Type B pancreatic cell (in vitro differentiated cells): Measurements from ENCODE around the gene MRGPRX2. TPM values are rescaled to one million over a fixed set of nuclear protein-coding genes. Genes with fewer than 3 reads are reported as not detected.

Experiments used
- DNase-seq: peaks from one replicate; pipeline ENCODE4 v3.0.0; 2021; ENCODE audit warnings: mixed read lengths; ENCODE audit not compliant: unreplicated experiment; ENCODE audit errors: extremely low spot score
- H3K27ac Mint-ChIP-seq: 2 replicates; pipeline ENCODE4 v1.8.0; 2021; ENCODE audit warnings: mild to moderate bottlenecking, mixed read lengths
- H3K27me3 Mint-ChIP-seq: 2 replicates; pipeline ENCODE4 v1.8.0; 2021; ENCODE audit warnings: mixed read lengths
- H3K36me3 Mint-ChIP-seq: 2 replicates; pipeline ENCODE4 v1.8.0; 2021; ENCODE audit warnings: mixed read lengths
- H3K4me1 Mint-ChIP-seq: one replicate; pipeline ENCODE4 v1.8.0; 2021; ENCODE audit warnings: mixed read lengths; ENCODE audit not compliant: unreplicated experiment
- H3K4me3 Mint-ChIP-seq: 2 replicates; pipeline ENCODE4 v1.8.0; 2021; ENCODE audit warnings: mild to moderate bottlenecking, mixed read lengths
- H3K9me3 Mint-ChIP-seq: 2 replicates; pipeline ENCODE4 v1.8.0; 2021; ENCODE audit warnings: mixed read lengths
- CTCF ChIP-seq: fragments of 200-600 bp; sonication (generic); conservative IDR thresholded peaks from 2 replicates; pipeline ENCODE4 v1.5.0; 2021; ENCODE audit warnings: antibody characterized with exemption, mild to moderate bottlenecking
- total RNA-seq: library from RNA; stranded (reverse); gene quantifications from 2 replicates; pipeline ENCODE4 v1.2.1, GENCODE V29; 2021; ENCODE audit warnings: low replicate concordance

MRGPRX2 gene
- total RNA-seq, 1 donor from 2014 or later, result not detected

GRCh38 chr11:19101796-19102520 lies 41.4 kb upstream of the MRGPRX2 start:
- no peak for TF ChIP-seq CTCF
- Mint-ChIP-seq H3K36me3 (no peaks in the 10 kb centered on the region), H3K4me3 (no peak overlapping the region), H3K27me3 (peaks cover 9% of the 10 kb centered on the region), H3K4me1 (no peaks in the 10 kb centered on the region), H3K27ac (no peak overlapping the region), H3K9me3 (no peaks in the 10 kb centered on the region)
- DNase-seq, result no peak

GRCh38 chr11:19100885-19101284 lies 40.4 kb upstream of the MRGPRX2 start:
- Mint-ChIP-seq H3K9me3 (no peaks in the 10 kb centered on the region), H3K36me3 (no peaks in the 10 kb centered on the region), H3K27me3 (peaks cover 9% of the 10 kb centered on the region), H3K27ac (no peak overlapping the region), H3K4me1 (no peaks in the 10 kb centered on the region), H3K4me3 (no peak overlapping the region)
- no peak for DNase-seq
- no peak for TF ChIP-seq CTCF

GRCh38 chr11:19099093-19099492 lies 38.6 kb upstream of the MRGPRX2 start:
- Mint-ChIP-seq H3K27me3 (peaks cover 10% of the 10 kb centered on the region), H3K4me1 (no peaks in the 10 kb centered on the region), H3K27ac (no peak overlapping the region), H3K9me3 (no peaks in the 10 kb centered on the region), H3K36me3 (no peaks in the 10 kb centered on the region), H3K4me3 (no peak overlapping the region)
- DNase-seq, result no peak
- no peak for TF ChIP-seq CTCF

GRCh38 chr11:19094859-19095258 lies 34.3 kb upstream of the MRGPRX2 start:
- H3K27me3 Mint-ChIP-seq, result peaks cover 20% of the 10 kb centered on the region
- H3K36me3 Mint-ChIP-seq, result no peaks in the 10 kb centered on the region
- H3K9me3 Mint-ChIP-seq, result no peaks in the 10 kb centered on the region
- H3K4me3 Mint-ChIP-seq, result no peak overlapping the region
- H3K4me1 Mint-ChIP-seq, result no peaks in the 10 kb centered on the region
- no peak overlapping the region for H3K27ac Mint-ChIP-seq
- TF ChIP-seq CTCF, result no peak
- no peak for DNase-seq

- DNase-seq, result no peak
- H3K4me1 Mint-ChIP-seq, result no peaks in the 10 kb centered on the region
- H3K36me3 Mint-ChIP-seq, result no peaks in the 10 kb centered on the region
- no peaks in the 10 kb centered on the region for H3K9me3 Mint-ChIP-seq
- no peak overlapping the region for H3K27ac Mint-ChIP-seq
- TF ChIP-seq CTCF, result no peak
- H3K27me3 Mint-ChIP-seq, result peaks cover 20% of the 10 kb centered on the region
- H3K4me3 Mint-ChIP-seq, result no peak overlapping the region
Measured at GRCh38 chr11:19093976-19094375, 33.5 kb upstream of the MRGPRX2 start.
